ENCODE results near the gene ORM2.
"Not testable (repeated sequence)": the region's sequence is repeated elsewhere in the genome, so short reads cannot be mapped to it uniquely, and the experiment has no call there.

Gene ORM2

GRCh38 chr9:114329625-114330022, at the start of gene ORM2:
TSS of gene ORM2 (plus strand) at chr9:114329869. CDS start at chr9:114329905, 36 bp downstream.
- DNase-seq, result not testable (repeated sequence)

GRCh38 chr9:114280636-114281472, 48.8 kb upstream of the ORM2 start:
- DNase-seq, result no peak

- DNase-seq, result peak; percentile 6
Measured at GRCh38 chr9:114281473-114282103, 48.1 kb upstream of the ORM2 start.

GRCh38 chr9:114282104-114282485, 47.6 kb upstream of the ORM2 start:
- no peak for DNase-seq

GRCh38 chr9:114282507-114282906, 47.2 kb upstream of the ORM2 start:
- no peak for DNase-seq

- peak; percentile 86 for DNase-seq
Measured at GRCh38 chr9:114282926-114283325, 46.7 kb upstream of the ORM2 start.

- no peak for DNase-seq
Measured at GRCh38 chr9:114283551-114284111, 46.0 kb upstream of the ORM2 start.

GRCh38 chr9:114284316-114285060, 45.2 kb upstream of the ORM2 start:
- no peak for DNase-seq

GRCh38 chr9:114285166-114285867, 44.4 kb upstream of the ORM2 start:
- DNase-seq, result no peak

GRCh38 chr9:114286146-114286679, 43.5 kb upstream of the ORM2 start:
- no peak for DNase-seq

- DNase-seq, result no peak
Measured at GRCh38 chr9:114287001-114287762, 42.5 kb upstream of the ORM2 start.

GRCh38 chr9:114287763-114288192, 41.9 kb upstream of the ORM2 start:
- DNase-seq, result no peak

- DNase-seq, result no peak
Measured at GRCh38 chr9:114288193-114289091, 41.2 kb upstream of the ORM2 start.

- DNase-seq, result no peak
Measured at GRCh38 chr9:114289106-114289505, 40.6 kb upstream of the ORM2 start.

- DNase-seq, result no peak
Measured at GRCh38 chr9:114289571-114290481, 39.8 kb upstream of the ORM2 start.

GRCh38 chr9:114290561-114290986, 39.1 kb upstream of the ORM2 start:
- no peak for DNase-seq

GRCh38 chr9:114291064-114291474, 38.6 kb upstream of the ORM2 start:
- DNase-seq, result peak; percentile 44

GRCh38 chr9:114291886-114292590, 37.6 kb upstream of the ORM2 start:
- DNase-seq, result no peak

GRCh38 chr9:114294664-114295063, 35.0 kb upstream of the ORM2 start:
- no peak for DNase-seq

Data from MV-4-11 (cell line).